GM12892 (cell line): Measurements from ENCODE around the gene RECK.

Experiments used
- DNase-seq: peaks from one replicate; pipeline ENCODE4 v3.0.0; 2011; ENCODE audit not compliant: insufficient read length
- FAIRE-seq: peaks from 2 replicates; lab custom pipeline; 2011; peaks lifted over from hg19 to GRCh38; lab: Jason Lieb, UNC
- POLR2A ChIP-seq: IDR thresholded peaks from 2 replicates; pipeline ENCODE4 v1.6.1; 2011; ENCODE audit warnings: low read depth, low read length, control low read depth
- POLR2AphosphoS5 ChIP-seq: IDR thresholded peaks from 2 replicates; pipeline ENCODE4 v1.6.1; 2011; ENCODE audit warnings: low read depth, low read length, control low read depth
- TAF1 ChIP-seq: IDR thresholded peaks from 2 replicates; pipeline ENCODE4 v1.6.1; 2011; ENCODE audit warnings: low read depth, mild to moderate bottlenecking, control low read depth, low read length, borderline replicate concordance

Gene RECK

GRCh38 chr9:36007852-36008251 is 28.9 kb upstream of the RECK start:
- no peak for TF ChIP-seq POLR2AphosphoS5
- TF ChIP-seq POLR2A: no peak
- TF ChIP-seq TAF1: no peak
- DNase-seq: no peak
- peak; percentile 44 for FAIRE-seq

GRCh38 chr9:36008774-36009300 is 27.9 kb upstream of the RECK start:
- FAIRE-seq: peak; percentile 90
- peak; percentile 25 for DNase-seq
- no peak for TF ChIP-seq TAF1
- no peak for TF ChIP-seq POLR2A
- no peak for TF ChIP-seq POLR2AphosphoS5

GRCh38 chr9:36011379-36011778 is 25.3 kb upstream of the RECK start:
- TF ChIP-seq POLR2AphosphoS5 (no peak), POLR2A (no peak), TAF1 (no peak)
- DNase-seq: no peak
- no peak for FAIRE-seq

GRCh38 chr9:36017278-36017677 is 19.4 kb upstream of the RECK start:
- no peak for DNase-seq

GRCh38 chr9:36018129-36018528 is 18.6 kb upstream of the RECK start:
- no peak for FAIRE-seq
- TF ChIP-seq POLR2A (no peak), TAF1 (no peak), POLR2AphosphoS5 (no peak)
- no peak for DNase-seq

More at GRCh38 chr9:36017278-36017677, 19.4 kb upstream of the RECK start:
- FAIRE-seq: no peak
- TF ChIP-seq POLR2AphosphoS5 (no peak), POLR2A (no peak), TAF1 (no peak)

- FAIRE-seq (no peak), DNase-seq (no peak)
- TF ChIP-seq TAF1: no peak
- no peak for TF ChIP-seq POLR2AphosphoS5
- no peak for TF ChIP-seq POLR2A
Observed at GRCh38 chr9:36018891-36019720, 17.6 kb upstream of the RECK start.

- no peak for TF ChIP-seq POLR2A
- TF ChIP-seq TAF1: no peak
- TF ChIP-seq POLR2AphosphoS5: no peak
- DNase-seq (no peak), FAIRE-seq (peak; percentile 36)
Observed at GRCh38 chr9:36021968-36022367, 14.7 kb upstream of the RECK start.

- FAIRE-seq (peak; percentile 98), DNase-seq (peak; percentile 49)
- TF ChIP-seq POLR2A (no peak), POLR2AphosphoS5 (no peak), TAF1 (no peak)
Observed at GRCh38 chr9:36023260-36024048, 13.3 kb upstream of the RECK start.

- no peak for FAIRE-seq
- TF ChIP-seq POLR2AphosphoS5 (no peak), TAF1 (no peak), POLR2A (no peak)
- no peak for DNase-seq
Observed at GRCh38 chr9:36025746-36026145, 11.0 kb upstream of the RECK start.

- TF ChIP-seq POLR2AphosphoS5 (no peak), TAF1 (no peak), POLR2A (no peak)
- DNase-seq: no peak
- FAIRE-seq: no peak
Observed at GRCh38 chr9:36029202-36029601, 7.5 kb upstream of the RECK start.

- peak; percentile 48 for FAIRE-seq
- DNase-seq: no peak
- TF ChIP-seq POLR2AphosphoS5: no peak
- TF ChIP-seq TAF1: no peak
- no peak for TF ChIP-seq POLR2A
Observed at GRCh38 chr9:36029765-36030528, 6.8 kb upstream of the RECK start.

GRCh38 chr9:36030871-36031270 is 5.8 kb upstream of the RECK start:
- TF ChIP-seq TAF1 (no peak), POLR2AphosphoS5 (no peak), POLR2A (no peak)
- FAIRE-seq (no peak), DNase-seq (no peak)
